HepG2 (cell line): Measurements from ENCODE around the gene ABCC12. TPM values are rescaled to one million over a fixed set of nuclear protein-coding genes. Genes with fewer than 3 reads are reported as not detected.

Experiments
- FOXO1 ChIP-seq: sonication (generic); formaldehyde crosslinking; IDR thresholded peaks from 2 replicates; pipeline ENCODE4 v1.4.0; 2020; ENCODE audit warnings: missing genetic modification reagents
- FOXP1 ChIP-seq, 2 experiments: fragments of 450-650 bp in 1 of 2; IDR thresholded peaks; 2 replicates each; pipeline ENCODE4 v1.6.1; 2017 to 2018; ENCODE audit warnings: antibody characterized with exemption in 1 of 2
- GABPA ChIP-seq, 2 experiments: IDR thresholded peaks; 2 replicates each; pipeline ENCODE4 v1.6.1; 2011 to 2016; ENCODE audit warnings: low read depth in 2 of 2, low read length in 1 of 2, missing biosample characterization in 1 of 2, missing genetic modification characterization in 1 of 2
- GMEB2 ChIP-seq: IDR thresholded peaks from 2 replicates; pipeline ENCODE4 v1.6.1; 2016; ENCODE audit warnings: missing biosample characterization, missing genetic modification reagents, low read depth
- HDAC2 ChIP-seq: sonication (generic); formaldehyde crosslinking; IDR thresholded peaks from 2 replicates; pipeline ENCODE4 v1.4.0; 2020; ENCODE audit warnings: missing genetic modification reagents
- HNF1A ChIP-seq, 2 experiments: sonication (generic) in 1 of 2; formaldehyde crosslinking in 1 of 2; IDR thresholded peaks; 2 replicates each; pipeline versions ENCODE4 v1.4.0 to v1.6.1; 2016 to 2020; ENCODE audit warnings: borderline replicate concordance in 1 of 2, low read depth in 1 of 2, mild to moderate bottlenecking in 1 of 2, missing genetic modification reagents in 1 of 2
- ISL2 ChIP-seq: sonication (generic); formaldehyde crosslinking; IDR thresholded peaks from 2 replicates; pipeline ENCODE4 v1.5.0; 2020; ENCODE audit warnings: missing genetic modification reagents
- MBNL3 ChIP-seq: fragments of 250-450 bp; sonication (Bioruptor Pico); conservative IDR thresholded peaks from 2 replicates; pipeline ENCODE4 v1.8.0; 2022; ENCODE audit warnings: mild to moderate bottlenecking, inconsistent platforms
- POLR2G ChIP-seq: fragments of 200-400 bp; formaldehyde crosslinking; IDR thresholded peaks from 2 replicates; pipeline ENCODE4 v1.6.1; 2018; ENCODE audit warnings: mild to moderate bottlenecking, low read depth, low read length, moderate library complexity
- RXRB ChIP-seq: IDR thresholded peaks from 2 replicates; pipeline ENCODE4 v1.6.1; 2016; ENCODE audit warnings: borderline replicate concordance, missing genetic modification reagents, missing compliant biosample characterization
- SPEN ChIP-seq: sonication (generic); formaldehyde crosslinking; IDR thresholded peaks from 2 replicates; pipeline ENCODE4 v1.5.1; 2020; ENCODE audit warnings: low read depth, mild to moderate bottlenecking, missing genetic modification reagents
- TEAD3 ChIP-seq: optimal IDR thresholded peaks from 2 replicates; pipeline ENCODE3; 2016; ENCODE audit warnings: borderline replicate concordance
- TFDP2 ChIP-seq: sonication (generic); formaldehyde crosslinking; IDR thresholded peaks from 2 replicates; pipeline ENCODE4 v1.4.0; 2020; ENCODE audit warnings: missing genetic modification reagents
- THAP7 ChIP-seq: sonication (generic); formaldehyde crosslinking; IDR thresholded peaks from 2 replicates; pipeline ENCODE4 v1.8.1; 2023; ENCODE audit warnings: mild to moderate bottlenecking, missing genetic modification reagents
- ZBTB2 ChIP-seq: sonication (generic); formaldehyde crosslinking; IDR thresholded peaks from 2 replicates; pipeline ENCODE4 v1.8.0; 2022; ENCODE audit warnings: low read depth, missing genetic modification reagents
- ZNF235 ChIP-seq: sonication (generic); formaldehyde crosslinking; IDR thresholded peaks from 2 replicates; pipeline ENCODE4 v1.8.1; 2023; ENCODE audit warnings: mild to moderate bottlenecking, missing genetic modification reagents, borderline replicate concordance
- ZNF331 ChIP-seq: sonication (generic); formaldehyde crosslinking; IDR thresholded peaks from 2 replicates; pipeline ENCODE4 v1.4.0; 2020; ENCODE audit warnings: missing genetic modification reagents
- ZNF614 ChIP-seq: IDR thresholded peaks from 2 replicates; pipeline ENCODE4 v1.6.1; 2018; ENCODE audit warnings: missing biosample characterization, missing genetic modification reagents, inconsistent platforms, borderline replicate concordance
- polyA plus RNA-seq, 8 experiments: library from polyadenylated mRNA; depleted of rRNA in 3 of 8; stranded (reverse) in 7 of 8; unstranded in 1 of 8; fragments of >200 nt; fragmentation: Illumina TruSeq in 4 of 8; extraction: Trizol in 4 of 8; gene quantifications; 2 replicates each; pipeline versions ENCODE4 v1.2.1 to v1.2.3, GENCODE V29; 2011 to 2016; ENCODE audit warnings: low read depth in 4 of 8, missing spikeins in 1 of 8, mixed read lengths in 1 of 8; ENCODE audit not compliant: insufficient read depth in 1 of 8
- total RNA-seq, 5 experiments: library from RNA; depleted of rRNA; stranded (reverse); fragments of >200 nt; fragmentation: Illumina TruSeq; extraction: Trizol; gene quantifications; 2 replicates each; pipeline ENCODE4 v1.2.3, GENCODE V29; 2016; ENCODE audit warnings: low read depth in 1 of 5

ABCC12 gene
- total and polyA plus RNA-seq, 2 of the 13 experiments (the other 11 are each of a cell fraction or from before 2014, with no cell fraction given), result not detected

- TF ChIP-seq GABPA (IDR thresholded peaks at IDR 0.05; ENCODE audit: low read depth, low read length) (no peak), GABPA (CRISPR knock-in tag; IDR thresholded peaks at IDR 0.05; ENCODE audit: low read depth) (0 out of 2 replicates have a peak, but pooled peaks have one; percentile 13), ZNF331 (peak; percentile 52; the same call in 1 of the 2 replicates), ISL2 (CRISPR knock-in tag) (no peak), FOXP1 (IDR thresholded peaks at IDR 0.05) (no peak), FOXP1 (CRISPR knock-in tag; IDR thresholded peaks at IDR 0.05) (peak; percentile 54), ZNF235 (no peak), GMEB2 (CRISPR knock-in tag) (no peak), SPEN (CRISPR knock-in tag) (no peak), TEAD3 (CRISPR knock-in tag) (peak; percentile 83), FOXO1 (CRISPR knock-in tag) (peak; percentile 38; the same call in 1 of the 2 replicates), HDAC2 (CRISPR knock-in tag) (peak; percentile 42; the same call in 1 of the 2 replicates), POLR2G (no peak), HNF1A (IDR thresholded peaks at IDR 0.05; ENCODE audit: low read depth) (no peak), HNF1A (CRISPR knock-in tag; IDR thresholded peaks at IDR 0.05; ENCODE audit: borderline replicate concordance) (no peak), MBNL3 (CRISPR knock-in tag) (no peak), TFDP2 (CRISPR knock-in tag) (no peak), ZNF614 (CRISPR knock-in tag) (peak; percentile 53; the same call in 1 of the 2 replicates), RXRB (CRISPR knock-in tag) (peak; percentile 49; the same call in 1 of the 2 replicates), THAP7 (no peak), ZBTB2 (CRISPR knock-in tag) (no peak)
Observed at GRCh38 chr16:48194828-48195556, 39.2 kb upstream of the ABCC12 start (continued).
